Uterus (tissue), 2 donors: Measurements from ENCODE around the gene FETUB.

Source experiments
- POLR2A ChIP-seq, 2 donors: fragments of 450-650 bp; IDR thresholded peaks; one replicate each; pipeline ENCODE4 v1.6.1; 2016; ENCODE audit warnings: antibody characterized with exemption in 2 of 2, mild to moderate bottlenecking in 1 of 2, moderate library complexity in 1 of 2
- TF ChIP-seq, protein P1 (sequence below), 4 experiments: fragments of 200-600 bp in 2 of 4; fragments of 450-650 bp in 2 of 4; sonication (generic) in 2 of 4; IDR thresholded peaks; one replicate each; pipeline ENCODE4 v1.5.1; 2016 to 2019; ENCODE audit warnings: antibody characterized with exemption in 4 of 4, mild to moderate bottlenecking in 2 of 4, moderate library complexity in 1 of 4

DNA sequence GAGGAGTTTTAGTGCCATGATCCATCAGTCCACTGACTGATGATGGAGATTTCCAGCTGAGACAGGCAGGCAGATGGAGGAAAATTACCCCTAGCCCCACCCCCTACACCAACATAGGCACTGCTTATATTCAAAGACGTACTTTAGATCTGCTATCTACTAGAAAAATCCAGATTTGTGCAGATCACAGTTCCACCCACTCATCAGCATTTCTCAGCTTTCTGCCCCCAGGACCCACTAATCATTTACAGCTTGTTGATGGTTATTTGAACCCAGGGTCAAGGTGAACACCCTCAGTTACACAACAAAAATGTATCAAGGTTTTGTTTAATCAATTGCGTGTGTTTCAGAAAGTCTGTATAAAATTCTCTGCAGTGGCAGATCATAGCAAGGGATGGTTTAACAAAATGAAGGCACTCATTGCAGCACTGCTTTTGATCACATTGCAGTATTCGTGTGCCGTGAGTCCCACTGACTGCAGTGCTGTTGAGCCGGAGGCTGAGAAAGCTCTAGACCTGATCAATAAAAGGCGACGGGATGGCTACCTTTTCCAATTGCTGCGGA is 25.5 kb downstream of the FETUB start, which contains the start of gene HRG:
- TF ChIP-seq POLR2A (IDR thresholded peaks at IDR 0.05) = no peak
- TF ChIP-seq, protein P1, sequence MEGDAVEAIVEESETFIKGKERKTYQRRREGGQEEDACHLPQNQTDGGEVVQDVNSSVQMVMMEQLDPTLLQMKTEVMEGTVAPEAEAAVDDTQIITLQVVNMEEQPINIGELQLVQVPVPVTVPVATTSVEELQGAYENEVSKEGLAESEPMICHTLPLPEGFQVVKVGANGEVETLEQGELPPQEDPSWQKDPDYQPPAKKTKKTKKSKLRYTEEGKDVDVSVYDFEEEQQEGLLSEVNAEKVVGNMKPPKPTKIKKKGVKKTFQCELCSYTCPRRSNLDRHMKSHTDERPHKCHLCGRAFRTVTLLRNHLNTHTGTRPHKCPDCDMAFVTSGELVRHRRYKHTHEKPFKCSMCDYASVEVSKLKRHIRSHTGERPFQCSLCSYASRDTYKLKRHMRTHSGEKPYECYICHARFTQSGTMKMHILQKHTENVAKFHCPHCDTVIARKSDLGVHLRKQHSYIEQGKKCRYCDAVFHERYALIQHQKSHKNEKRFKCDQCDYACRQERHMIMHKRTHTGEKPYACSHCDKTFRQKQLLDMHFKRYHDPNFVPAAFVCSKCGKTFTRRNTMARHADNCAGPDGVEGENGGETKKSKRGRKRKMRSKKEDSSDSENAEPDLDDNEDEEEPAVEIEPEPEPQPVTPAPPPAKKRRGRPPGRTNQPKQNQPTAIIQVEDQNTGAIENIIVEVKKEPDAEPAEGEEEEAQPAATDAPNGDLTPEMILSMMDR (IDR thresholded peaks at IDR 0.05) = no peak
